B cell (primary cell): ENCODE data around the gene PIK3CD. TPM values are rescaled to one million over a fixed set of nuclear protein-coding genes. Genes with fewer than 3 reads are reported as not detected.

Experiments used
- ATAC-seq: fragments of 200-7000 bp; cut with Tn5 transposase; one replicate; pipeline ENCODE4 v1.10.0; 2021; ENCODE audit warnings: low read depth, mild to moderate bottlenecking, moderate number of reproducible peaks, moderate library complexity
- CTCF ChIA-PET: fragments of 350-600 bp; sonication (Branson Sonifier 250); formaldehyde crosslinking; loops from one replicate; lab custom pipeline; 2021; ENCODE audit warnings: antibody characterized with exemption, inconsistent platforms; lab: Charles Lee
- POLR2A ChIA-PET: fragments of 350-600 bp; sonication (Branson Sonifier 250); formaldehyde crosslinking; loops from one replicate; lab custom pipeline; 2021; ENCODE audit warnings: antibody characterized with exemption; lab: Charles Lee
- DNase-seq: peaks from one replicate; pipeline ENCODE4 v3.0.0; 2013
- H2AFZ ChIP-seq: 2 replicates; pipeline ENCODE4 v1.6.1; 2012; ENCODE audit warnings: mild to moderate bottlenecking, low read depth, low read length; ENCODE audit not compliant: insufficient read depth, poor library complexity, severe bottlenecking
- H3K27ac ChIP-seq, 2 donors: 1 replicate in 1 of 2; 2 replicates in 1 of 2; pipeline ENCODE4 v1.5.1; 2012 to 2013; ENCODE audit warnings: low read length in 2 of 2, mild to moderate bottlenecking in 2 of 2, moderate library complexity in 1 of 2
- H3K27me3 ChIP-seq, 4 experiments: fragments of 200-600 bp in 1 of 4; sonication (generic) in 1 of 4; replicated peaks in 1 of 4; 1 replicate in 2 of 4; 2 replicates in 2 of 4; pipeline versions ENCODE4 v1.6.1 to v1.7.0; 2013 to 2016; ENCODE audit warnings: low read length in 3 of 4, mild to moderate bottlenecking in 2 of 4, mixed read lengths in 1 of 4, moderate library complexity in 1 of 4; ENCODE audit not compliant: insufficient read depth in 4 of 4, control insufficient read depth in 3 of 4; ENCODE audit errors: control extremely low read depth in 1 of 4
- H3K36me3 ChIP-seq, 2 experiments: replicated peaks in 1 of 2; 1 replicate in 1 of 2; 2 replicates in 1 of 2; pipeline versions ENCODE4 v1.6.1 to v1.7.1; 2013; ENCODE audit warnings: low read length in 1 of 2; ENCODE audit not compliant: insufficient read depth in 2 of 2, control insufficient read depth in 1 of 2; ENCODE audit errors: control extremely low read depth in 1 of 2, extremely low read depth in 1 of 2
- H3K4me1 ChIP-seq, 2 donors: fragments of 200-600 bp in 1 of 2; sonication (generic) in 1 of 2; 1 replicate in 1 of 2; 2 replicates in 1 of 2; pipeline versions ENCODE4 v1.5.1 to v1.6.1; 2013 to 2017; ENCODE audit warnings: low read length in 2 of 2; ENCODE audit not compliant: control insufficient read depth in 2 of 2, insufficient read depth in 2 of 2
- H3K4me2 ChIP-seq: replicated peaks from 2 replicates; pipeline ENCODE3; 2012; ENCODE audit warnings: mild to moderate bottlenecking, low read depth, low read length; ENCODE audit not compliant: poor library complexity, severe bottlenecking
- H3K4me3 ChIP-seq, 5 experiments: fragments of 200-600 bp in 1 of 5; sonication (generic) in 1 of 5; 1 replicate in 3 of 5; 2 replicates in 2 of 5; pipeline versions ENCODE4 v1.5.1 to v1.7.0; 2011 to 2016; ENCODE audit warnings: low read length in 4 of 5, mild to moderate bottlenecking in 4 of 5, low read depth in 2 of 5, control low read depth in 1 of 5, moderate library complexity in 1 of 5; ENCODE audit not compliant: insufficient read depth in 1 of 5; ENCODE audit errors: control extremely low read depth in 1 of 5, extremely low read depth in 1 of 5
- H3K79me2 ChIP-seq: fragments of 200-600 bp; sonication (generic); one replicate; pipeline ENCODE4 v1.6.0; 2016; ENCODE audit warnings: low read length; ENCODE audit not compliant: control insufficient read depth, insufficient read depth
- H3K9ac ChIP-seq: fragments of 200-600 bp; sonication (generic); 2 replicates; pipeline ENCODE4 v1.6.1; 2017; ENCODE audit warnings: mild to moderate bottlenecking, low read length, moderate library complexity
- H3K9me3 ChIP-seq, 3 donors: one replicate each; pipeline versions ENCODE4 v1.6.1 to v1.7.1; 2013; ENCODE audit warnings: low read length in 2 of 3; ENCODE audit not compliant: control insufficient read depth in 2 of 3, insufficient read depth in 1 of 3; ENCODE audit errors: control extremely low read depth in 1 of 3
- H4K20me1 ChIP-seq: 2 replicates; pipeline ENCODE4 v1.6.0; 2012; ENCODE audit warnings: mild to moderate bottlenecking, low read length; ENCODE audit not compliant: insufficient read depth, control insufficient read depth, poor library complexity, severe bottlenecking
- H3K27ac Mint-ChIP-seq: one replicate; pipeline ENCODE4 v1.8.0; 2021; ENCODE audit warnings: mixed read lengths
- H3K27me3 Mint-ChIP-seq: one replicate; pipeline ENCODE4 v1.8.0; 2021; ENCODE audit warnings: mixed read lengths
- H3K4me1 Mint-ChIP-seq: one replicate; pipeline ENCODE4 v1.8.0; 2021; ENCODE audit warnings: mixed read lengths
- H3K4me3 Mint-ChIP-seq: one replicate; pipeline ENCODE4 v1.8.0; 2021; ENCODE audit warnings: mixed read lengths
- H3K9me3 Mint-ChIP-seq: one replicate; pipeline ENCODE4 v1.8.0; 2022; ENCODE audit warnings: mixed read lengths; ENCODE audit not compliant: insufficient read depth
- EZH2 ChIP-seq: IDR thresholded peaks from 2 replicates; pipeline ENCODE4 v1.6.1; 2012; ENCODE audit warnings: borderline replicate concordance, low read depth, mild to moderate bottlenecking, moderate library complexity, low read length; ENCODE audit not compliant: insufficient read depth, poor library complexity, severe bottlenecking
- WGBS: methylation state at CpG from one replicate; pipeline ENCODE4 v1.1.5; 2013; ENCODE audit warnings: missing lambda C conversion rate; ENCODE audit not compliant: insufficient coverage; 5-methylcytosine and 5-hydroxymethylcytosine counted together
- intact Hi-C: fragments of 100-400 bp; cut with micrococcal nuclease; formaldehyde crosslinking; loops from one replicate; pipeline ENCODE4 v1.10.0; 2022
- polyA plus RNA-seq: library from polyadenylated mRNA; depleted of rRNA; stranded (reverse); fragments of >200 nt; gene quantifications from 2 replicates; pipeline ENCODE4 v1.2.3, GENCODE V29; 2012
- total RNA-seq, 2 donors: library from RNA; stranded (reverse); fragments of 120-200 nt in 1 of 2; gene quantifications; 1 replicate in 1 of 2; 2 replicates in 1 of 2; pipeline versions ENCODE4 v1.2.3 to v1.2.4, GENCODE V29; 2013 to 2022
- TF ChIP-seq, protein P1 (sequence below): fragments of 200-600 bp; IDR thresholded peaks from one replicate; pipeline ENCODE4 v1.8.0; 2022; ENCODE audit warnings: antibody characterized with exemption, mild to moderate bottlenecking

Gene PIK3CD
- total and polyA plus RNA-seq, 2 donors (not counting 1 experiment from before 2014, with no cell fraction given), result 144 to 222 TPM

DNA sequence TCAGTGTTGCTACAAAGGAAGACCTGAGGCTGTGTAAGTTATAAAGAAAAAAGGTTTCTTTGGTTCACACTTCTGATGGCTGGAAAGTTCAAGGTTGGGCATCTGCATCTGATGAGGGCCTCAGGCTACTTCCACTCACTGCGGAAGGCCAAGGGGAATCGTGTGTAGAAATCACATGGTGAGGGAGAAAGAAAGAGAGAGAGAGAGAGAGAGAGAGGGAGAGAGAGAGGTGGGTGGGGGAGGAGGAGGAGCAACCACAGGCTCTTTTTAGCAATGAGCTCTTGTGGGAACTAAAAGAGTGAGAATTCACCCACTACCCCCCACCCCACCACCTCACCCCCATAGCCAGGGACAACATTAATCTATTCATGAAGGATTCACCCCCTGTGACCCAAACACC lies 112.4 kb downstream of the PIK3CD start:
- ChIA-PET CTCF (interaction anchor here (1.4 kb wide), 1 partner anchor 148 kb away, joined by 3 read pairs; no protein-coding TSS in a partner anchor), POLR2A (no interaction called here)
- no peak overlapping the region for H3K9ac ChIP-seq
- Mint-ChIP-seq H3K27ac (no peak overlapping the region), H3K4me3 (no peak overlapping the region), H3K27me3 (no peaks in the 10 kb centered on the region), H3K4me1 (peaks cover 1% of the 10 kb centered on the region), H3K9me3 (no peaks in the 10 kb centered on the region)
- H3K4me2 ChIP-seq, result no peak overlapping the region
- DNase-seq, result no peak
- TF ChIP-seq, protein P1, sequence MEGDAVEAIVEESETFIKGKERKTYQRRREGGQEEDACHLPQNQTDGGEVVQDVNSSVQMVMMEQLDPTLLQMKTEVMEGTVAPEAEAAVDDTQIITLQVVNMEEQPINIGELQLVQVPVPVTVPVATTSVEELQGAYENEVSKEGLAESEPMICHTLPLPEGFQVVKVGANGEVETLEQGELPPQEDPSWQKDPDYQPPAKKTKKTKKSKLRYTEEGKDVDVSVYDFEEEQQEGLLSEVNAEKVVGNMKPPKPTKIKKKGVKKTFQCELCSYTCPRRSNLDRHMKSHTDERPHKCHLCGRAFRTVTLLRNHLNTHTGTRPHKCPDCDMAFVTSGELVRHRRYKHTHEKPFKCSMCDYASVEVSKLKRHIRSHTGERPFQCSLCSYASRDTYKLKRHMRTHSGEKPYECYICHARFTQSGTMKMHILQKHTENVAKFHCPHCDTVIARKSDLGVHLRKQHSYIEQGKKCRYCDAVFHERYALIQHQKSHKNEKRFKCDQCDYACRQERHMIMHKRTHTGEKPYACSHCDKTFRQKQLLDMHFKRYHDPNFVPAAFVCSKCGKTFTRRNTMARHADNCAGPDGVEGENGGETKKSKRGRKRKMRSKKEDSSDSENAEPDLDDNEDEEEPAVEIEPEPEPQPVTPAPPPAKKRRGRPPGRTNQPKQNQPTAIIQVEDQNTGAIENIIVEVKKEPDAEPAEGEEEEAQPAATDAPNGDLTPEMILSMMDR, result no peak
- TF ChIP-seq EZH2, result no peak
- H3K79me2 ChIP-seq, result peaks cover 91% of the 10 kb centered on the region
- no peak overlapping the region for H3K27ac ChIP-seq
- H3K27me3 ChIP-seq, result no peaks in the 10 kb centered on the region
- H3K36me3 ChIP-seq, result peaks cover 0 to 10% of the 10 kb centered on the region in 2 experiments
- peaks cover 53% of the 10 kb centered on the region for H4K20me1 ChIP-seq
- H3K4me1 ChIP-seq, result no peaks in the 10 kb centered on the region
- no peak for ATAC-seq
- H3K9me3 ChIP-seq, result no peaks in the 10 kb centered on the region
- no peak overlapping the region for H3K4me3 ChIP-seq
- intact Hi-C loops, result no loop called here
- H2AFZ ChIP-seq, result no peak overlapping the region
- 81% methylated on average over 2 of the region's 2 CpGs for WGBS

DNA sequence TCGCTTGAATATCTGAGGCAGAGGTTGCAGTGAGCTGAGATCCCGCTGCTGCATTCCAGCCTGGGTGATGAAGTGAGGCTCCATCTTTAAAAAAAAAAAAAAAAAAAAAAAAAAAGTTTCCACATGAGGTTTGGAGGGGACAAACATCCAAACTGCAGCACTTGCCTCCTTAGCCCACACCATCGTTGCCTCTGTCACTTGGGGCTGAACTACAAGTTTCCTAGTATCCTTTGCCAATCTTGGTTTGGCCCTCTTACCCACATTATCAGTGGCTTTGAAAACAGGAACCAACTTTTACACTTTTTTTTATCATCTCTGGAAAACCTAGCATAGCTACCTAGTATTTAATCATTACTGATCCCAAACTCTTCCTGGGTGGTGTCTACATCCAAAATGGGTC lies 113.0 kb downstream of the PIK3CD start:
- Histone ChIP-seq H4K20me1 (peaks cover 50% of the 10 kb centered on the region), H3K9me3 (no peaks in the 10 kb centered on the region), H2AFZ (no peak overlapping the region), H3K9ac (no peak overlapping the region), H3K27ac (no peak overlapping the region), H3K4me1 (no peaks in the 10 kb centered on the region), H3K79me2 (peaks cover 91% of the 10 kb centered on the region), H3K27me3 (no peaks in the 10 kb centered on the region), H3K4me3 (no peak overlapping the region), H3K4me2 (no peak overlapping the region), H3K36me3 (peaks cover 2 to 10% of the 10 kb centered on the region in 2 experiments)
- CTCF ChIA-PET, result no interaction called here
- intact Hi-C loops, result no loop called here
- TF ChIP-seq, protein P1, result no peak
- TF ChIP-seq EZH2, result no peak
- H3K27me3 Mint-ChIP-seq, result no peaks in the 10 kb centered on the region
- peaks cover 1% of the 10 kb centered on the region for H3K4me1 Mint-ChIP-seq
- POLR2A ChIA-PET, result no interaction called here
- WGBS, result 55% methylated on average over 2 of the region's 3 CpGs
- ATAC-seq, result no peak
- no peak overlapping the region for H3K27ac Mint-ChIP-seq
- H3K9me3 Mint-ChIP-seq, result no peaks in the 10 kb centered on the region
- H3K4me3 Mint-ChIP-seq, result no peak overlapping the region
- no peak for DNase-seq
